Cardiac septum (tissue), 1 donor: ENCODE measurements around the gene FAM83C. TPM values are rescaled to one million over a fixed set of nuclear protein-coding genes. Genes with fewer than 3 reads are reported as not detected.
"Not testable (repeated sequence)": the region's sequence is repeated elsewhere in the genome, so short reads cannot be mapped to it uniquely, and the experiment has no call there.

Experiments used
- DNase-seq: peaks from one replicate; pipeline ENCODE4 v3.0.0-alpha.2; 2020; ENCODE audit warnings: low spot score
- intact Hi-C: fragments of 100-400 bp; cut with DNase I; formaldehyde crosslinking; loops from one replicate; pipeline ENCODE4 v1.14.0; 2022
- total RNA-seq: library from RNA; stranded (reverse); fragmentation: NEBNext Ultra II Directional; extraction: Animal tissue kit (Norgen Biotek cat#: 25700); gene quantifications from one replicate; pipeline ENCODE4 v1.2.1, GENCODE V29; 2021
- donor health status: DM: no; HTN: no; CAD: no.

FAM83C gene
- total RNA-seq, 1 donor from 2014 or later: not detected

- intact Hi-C loops: no loop called here
- no peak for DNase-seq
These were observed 18.6 kb downstream of the FAM83C start for GRCh38 chr20:35273449-35274171.

- intact Hi-C loops: no loop called here
- DNase-seq: no peak
These were observed 20.3 kb downstream of the FAM83C start for GRCh38 chr20:35271904-35272303.

GRCh38 chr20:35271073-35271882, 20.9 kb downstream of the FAM83C start:
- intact Hi-C loops: no loop called here
- DNase-seq: no peak

- DNase-seq: no peak
- intact Hi-C loops: no loop called here
These were observed 22.0 kb downstream of the FAM83C start for GRCh38 chr20:35270021-35270902.

GRCh38 chr20:35269055-35269781, 23.0 kb downstream of the FAM83C start:
- intact Hi-C loops: loop anchor here (2.0 kb wide), 1 partner anchor 124 kb away; no protein-coding TSS in a partner anchor
- DNase-seq: no peak

- intact Hi-C loops: no loop called here
- peak; percentile 53 for DNase-seq
These were observed 25.1 kb downstream of the FAM83C start for GRCh38 chr20:35267092-35267491.

GRCh38 chr20:35264755-35265154, 27.5 kb downstream of the FAM83C start:
- intact Hi-C loops: no loop called here
- DNase-seq: no peak

- intact Hi-C loops: no loop called here
- no peak for DNase-seq
These were observed 28.5 kb downstream of the FAM83C start for GRCh38 chr20:35263532-35264341.

- DNase-seq, intact Hi-C loops: not testable (repeated sequence)
These were observed 29.3 kb downstream of the FAM83C start for GRCh38 chr20:35262731-35263531.

GRCh38 chr20:35262321-35262720, 29.9 kb downstream of the FAM83C start:
- DNase-seq, intact Hi-C loops: not testable (repeated sequence)

- intact Hi-C loops: no loop called here
- no peak for DNase-seq
These were observed 31.8 kb downstream of the FAM83C start for GRCh38 chr20:35260426-35260825.

GRCh38 chr20:35257175-35257909, 34.9 kb downstream of the FAM83C start:
- intact Hi-C loops: no loop called here
- no peak for DNase-seq

GRCh38 chr20:35254448-35254999, 37.7 kb downstream of the FAM83C start:
- intact Hi-C loops: no loop called here
- DNase-seq: no peak

GRCh38 chr20:35253010-35253409, 39.2 kb downstream of the FAM83C start:
- DNase-seq: no peak
- intact Hi-C loops: no loop called here

- DNase-seq, intact Hi-C loops: not testable (repeated sequence)
These were observed 39.6 kb downstream of the FAM83C start for GRCh38 chr20:35252598-35252997.

GRCh38 chr20:35252037-35252461, 40.2 kb downstream of the FAM83C start:
- intact Hi-C loops: no loop called here
- DNase-seq: no peak

- DNase-seq: no peak
- intact Hi-C loops: no loop called here
These were observed 40.6 kb downstream of the FAM83C start for GRCh38 chr20:35251613-35251940.
